ENCODE data around the gene TDRD3.

GRCh38 chr13:60352644-60353043 lies 44.4 kb upstream of the TDRD3 start:
- TF ChIP-seq CTCF (IDR thresholded peaks at IDR 0.05; ENCODE audit: insufficient read depth, low read depth, low read length) (no peak), EZH2 (IDR thresholded peaks at IDR 0.05; ENCODE audit: insufficient read depth, low read length) (no peak)
